SK-N-MC (cell line): ENCODE results near the gene FBXL19.

Experiments
- EZH2 ChIP-seq: fragments of 200-600 bp; sonication (generic); IDR thresholded peaks from one replicate; pipeline ENCODE4 v1.6.1; 2017; ENCODE audit warnings: antibody characterized with exemption
- FOXP2 ChIP-seq: optimal IDR thresholded peaks from 2 replicates; pipeline ENCODE3; 2011; ENCODE audit warnings: mild to moderate bottlenecking, moderate library complexity; ENCODE audit not compliant: insufficient read depth; ENCODE audit errors: extremely low read length, control extremely low read depth
- POLR2AphosphoS5 ChIP-seq: IDR thresholded peaks from 2 replicates; pipeline ENCODE4 v1.6.1; 2012; ENCODE audit warnings: mild to moderate bottlenecking, low read depth, low read length, borderline replicate concordance

DNA sequence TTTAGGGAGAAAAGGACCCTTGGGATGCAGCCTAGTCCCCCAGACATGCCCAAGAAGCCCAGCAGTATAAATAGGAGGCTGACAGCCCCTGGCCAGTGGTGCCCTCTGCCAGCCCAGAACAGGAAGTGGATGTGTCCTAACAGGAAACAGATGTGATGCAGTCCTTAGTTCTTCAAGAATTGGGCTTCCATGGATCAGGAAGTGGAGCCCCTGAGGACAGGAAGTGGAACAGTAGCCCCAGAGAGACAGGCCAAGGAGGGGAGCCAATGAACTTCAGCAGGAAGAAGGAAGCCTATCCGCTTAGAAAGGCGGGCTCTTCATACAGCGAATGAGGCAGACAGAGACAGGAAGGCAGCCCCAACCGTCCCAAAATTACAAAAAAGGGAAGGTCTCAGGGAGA lies 19.8 kb upstream of the FBXL19 start:
- TF ChIP-seq EZH2 (no peak), FOXP2 (no peak), POLR2AphosphoS5 (no peak)
